GM18867 (cell line): ENCODE data around the gene KCNE1.
"Not testable (repeated sequence)": the region's sequence is repeated elsewhere in the genome, so short reads cannot be mapped to it uniquely, and the experiment has no call there.

Source experiments
- ATAC-seq: cut with Tn5 transposase; IDR thresholded peaks from one replicate; pipeline ENCODE4 v1.9.1; 2021; ENCODE audit warnings: mild to moderate bottlenecking, moderate library complexity; ENCODE audit not compliant: unreplicated experiment

KCNE1 gene

DNA sequence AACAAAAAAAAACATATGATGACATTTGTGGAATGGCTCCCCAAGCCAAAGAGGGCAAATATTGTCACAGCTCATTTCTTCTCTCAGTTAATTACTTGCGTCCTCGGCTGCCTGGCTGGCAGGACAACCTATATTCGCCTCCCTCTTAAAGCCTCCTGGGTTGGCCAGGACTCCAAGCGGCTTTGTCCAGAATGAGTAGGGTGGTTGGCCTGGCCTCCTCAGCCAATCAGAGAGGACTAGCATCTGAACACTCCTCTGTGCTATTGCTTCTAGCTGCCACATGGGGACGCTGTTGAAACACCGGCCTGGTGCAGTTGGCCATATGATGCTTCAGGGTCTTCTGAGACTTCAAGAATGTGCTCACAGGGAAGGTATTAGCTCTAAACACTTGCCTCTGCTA lies 83.6 kb downstream of the KCNE1 start:
- not testable (repeated sequence) for ATAC-seq

DNA sequence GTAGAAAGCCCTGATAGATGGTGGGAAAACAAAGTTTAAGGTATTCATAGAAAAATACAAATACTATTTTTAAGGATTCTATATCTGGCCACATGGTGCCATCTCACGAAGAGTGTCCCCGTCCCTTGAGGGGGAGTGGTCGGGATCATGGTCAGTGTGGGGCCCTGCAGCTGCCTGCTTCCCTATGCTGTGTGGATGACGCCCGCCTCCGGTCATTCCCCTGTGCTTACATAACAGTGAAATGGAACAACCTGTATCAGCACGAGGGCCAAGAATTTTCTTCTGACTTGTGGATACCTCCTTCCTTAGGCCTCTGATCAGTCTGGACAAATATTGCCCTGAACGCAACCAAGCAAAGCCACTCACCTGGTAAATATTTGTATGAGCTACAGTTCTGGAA lies 84.7 kb downstream of the KCNE1 start:
- not testable (repeated sequence) for ATAC-seq

DNA sequence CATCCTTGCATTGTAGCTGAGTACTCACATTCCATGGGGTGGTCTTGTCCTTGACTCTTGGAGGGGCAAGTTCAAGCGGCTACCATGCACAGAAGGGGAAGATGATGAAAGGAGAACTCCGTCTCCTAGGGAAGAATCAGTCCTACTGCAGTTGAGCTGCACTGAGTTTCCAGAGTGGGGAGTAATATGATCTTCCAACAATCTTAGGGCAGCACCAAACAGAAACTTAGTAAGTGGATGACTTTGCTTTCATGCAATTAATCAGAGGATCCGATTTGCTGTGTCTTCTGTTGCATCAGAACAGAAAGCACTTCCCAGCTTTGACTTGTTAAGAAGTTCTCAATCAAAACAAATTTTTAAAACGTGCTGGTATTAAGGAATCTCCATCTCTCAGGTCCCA lies 88.2 kb downstream of the KCNE1 start, which contains the start of gene SMIM34:
Gene SMIM34, minus strand, starts transcription at position 147 of the 400 bp plus-strand sequence. Its CDS starts 112 bp downstream, at position 35.
- not testable (repeated sequence) for ATAC-seq

DNA sequence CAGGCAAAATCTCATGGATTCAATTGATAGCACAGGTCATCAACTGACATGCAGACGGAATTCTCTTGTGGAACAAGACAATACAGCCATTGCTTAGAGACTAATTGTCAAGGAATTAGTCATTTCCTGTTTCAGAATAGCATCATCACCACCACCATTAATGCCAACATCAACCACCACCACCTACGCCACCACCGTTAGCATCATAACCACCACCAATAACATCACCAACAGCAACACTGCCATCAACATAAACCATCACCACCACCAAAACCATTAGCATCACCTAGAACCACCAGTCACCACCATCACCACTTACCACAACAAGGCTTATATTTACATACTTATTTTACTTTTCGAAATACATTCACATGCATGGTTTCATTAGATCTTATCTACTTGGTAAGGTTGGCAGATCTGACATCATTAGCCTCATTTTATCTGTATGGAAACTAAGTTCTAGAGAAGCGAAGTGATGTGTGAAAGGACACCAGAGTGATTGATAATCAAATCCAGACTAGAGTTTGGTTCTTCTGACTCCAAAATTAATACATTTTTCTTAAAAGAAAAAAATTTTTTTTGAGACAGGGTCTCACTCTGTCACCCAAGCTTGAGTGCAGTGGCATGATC lies 94.4 kb downstream of the KCNE1 start:
- not testable (repeated sequence) for ATAC-seq

DNA sequence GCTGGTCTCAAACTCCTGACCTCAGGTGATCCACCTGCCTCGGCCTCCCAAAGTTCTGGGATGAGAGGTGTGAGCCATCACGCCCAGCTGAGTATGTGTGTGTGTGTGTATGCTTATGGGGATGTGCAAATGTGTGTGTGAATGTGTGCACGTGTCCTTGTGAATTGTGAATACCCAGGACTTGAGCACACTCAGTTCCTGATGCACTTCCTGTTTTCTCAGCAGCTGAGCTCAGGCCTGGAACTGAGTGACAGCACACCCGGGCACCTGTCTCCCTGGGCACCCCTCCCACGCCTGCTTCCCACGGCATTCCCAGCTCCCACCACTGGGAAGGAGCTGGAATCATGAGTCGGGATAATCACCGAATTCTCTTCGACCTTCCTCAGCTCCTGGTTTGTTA lies 104.7 kb downstream of the KCNE1 start:
- ATAC-seq, result not testable (repeated sequence)

DNA sequence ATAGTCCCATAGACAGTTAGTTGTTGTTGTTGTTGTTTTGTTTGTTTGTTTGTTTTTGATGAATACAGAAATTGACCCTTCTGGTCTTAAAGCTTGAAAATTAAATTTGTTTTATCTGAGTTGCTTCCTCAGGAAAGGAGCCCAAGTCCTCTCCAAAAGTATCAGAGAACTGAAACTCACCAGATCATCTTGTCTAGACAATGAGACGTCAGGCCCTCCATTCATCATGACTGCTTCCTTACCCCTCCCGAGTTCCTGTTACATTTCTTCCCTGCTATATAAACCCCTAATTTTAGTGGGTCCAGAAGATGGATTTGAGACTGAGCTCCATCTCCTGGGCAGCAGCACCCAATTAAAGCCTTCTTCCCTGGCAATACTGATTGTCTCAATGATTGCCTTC lies 105.3 kb downstream of the KCNE1 start:
- not testable (repeated sequence) for ATAC-seq

DNA sequence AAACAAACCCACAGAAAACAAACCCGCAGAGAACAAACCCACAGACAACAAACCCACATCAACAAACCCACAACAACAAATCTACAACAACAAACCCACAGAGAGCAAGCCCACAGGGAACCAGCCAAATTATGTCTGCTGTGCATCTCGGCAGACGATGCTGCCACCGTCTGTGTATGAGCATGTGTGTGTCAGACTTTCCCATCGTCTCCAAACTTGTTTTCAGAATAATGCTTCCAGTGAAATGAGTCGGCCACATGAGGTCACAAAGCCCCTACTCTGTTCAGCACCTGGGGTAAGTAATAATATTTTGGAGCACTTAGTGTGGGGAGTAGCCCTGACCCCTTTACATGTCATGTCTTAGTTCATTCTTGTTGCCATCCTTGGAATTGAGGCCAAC lies 105.9 kb downstream of the KCNE1 start:
- ATAC-seq, result not testable (repeated sequence)

DNA sequence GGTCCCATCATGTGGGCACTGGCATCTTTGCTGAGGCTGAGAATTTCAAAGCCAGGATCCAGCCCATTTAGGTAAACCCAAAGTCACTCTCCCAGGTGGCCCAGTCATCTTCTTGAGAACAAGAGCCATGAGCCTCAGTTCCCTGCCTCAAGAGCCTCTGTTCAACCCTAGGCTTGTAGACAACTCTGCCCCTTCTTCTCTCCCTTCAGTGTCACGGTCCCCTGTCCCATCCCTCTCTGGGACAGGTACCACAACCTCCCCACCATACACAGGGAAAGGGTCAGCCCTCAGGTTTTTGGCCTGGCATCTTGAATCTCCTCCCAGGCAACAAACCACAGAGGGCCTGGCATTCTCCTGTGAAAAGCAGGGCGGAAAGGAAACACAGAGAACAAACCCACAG lies 106.3 kb downstream of the KCNE1 start:
- ATAC-seq, result not testable (repeated sequence)

DNA sequence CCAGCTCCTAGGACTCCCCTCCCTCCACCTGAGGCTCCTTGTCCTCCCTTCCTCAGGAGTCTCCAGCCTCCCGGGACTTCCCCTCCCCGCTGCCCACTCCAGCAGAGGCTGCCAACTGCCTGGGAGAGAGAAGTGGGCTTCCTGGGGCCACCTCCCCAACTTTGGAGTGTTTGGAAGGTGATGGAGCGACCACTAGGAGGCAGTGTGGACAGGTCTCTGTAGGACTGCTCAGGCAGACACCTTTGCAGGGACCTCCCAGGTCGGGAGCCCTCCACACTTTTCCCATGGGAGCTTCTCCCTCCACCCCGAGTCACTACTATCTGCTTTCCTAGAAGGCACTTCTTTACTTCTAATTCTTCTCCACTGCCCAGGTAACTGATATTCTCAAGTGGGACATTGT lies 107.3 kb downstream of the KCNE1 start:
- not testable (repeated sequence) for ATAC-seq

DNA sequence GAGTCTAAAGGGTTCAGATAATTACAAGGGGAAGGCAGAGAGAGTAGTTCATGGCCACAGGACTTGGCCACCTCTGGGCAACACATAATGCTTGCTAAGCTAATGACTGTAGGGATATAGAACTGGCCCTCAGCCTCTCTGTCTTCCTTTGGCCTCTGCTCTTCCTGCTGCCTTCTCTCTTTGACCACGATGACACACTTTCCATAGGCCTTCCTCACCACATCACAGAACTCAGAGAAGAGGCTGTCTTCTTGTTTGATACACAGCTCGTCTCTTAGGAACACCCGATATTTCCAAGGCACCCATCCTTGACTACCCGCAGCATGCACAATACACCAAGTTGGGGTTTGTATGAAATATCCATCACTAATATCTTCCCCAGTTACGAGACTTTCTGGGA lies 111.5 kb downstream of the KCNE1 start:
- not testable (repeated sequence) for ATAC-seq
